ENCODE data around the gene BABAM1. TPM values are rescaled to one million over a fixed set of nuclear protein-coding genes. Genes with fewer than 3 reads are reported as not detected.

The BABAM1 gene
- total RNA-seq, 1 experiment from 2014 or later = 79.5 TPM

- Histone ChIP-seq H3K27me3 (ENCODE audit: control insufficient read depth, insufficient read depth, low read length) (no peaks in the 10 kb centered on the region), H3K36me3 (ENCODE audit: control insufficient read depth, insufficient read depth, low read length) (no peaks in the 10 kb centered on the region), H3K27ac (ENCODE audit: low read length) (no peak overlapping the region), H3K4me1 (ENCODE audit: control insufficient read depth, insufficient read depth, low read length) (no peaks in the 10 kb centered on the region), H3K4me3 (ENCODE audit: low read depth in 2 of 2, low read length in 2 of 2) (peak overlapping the region; percentile 29 to 44), H3K9me3 (ENCODE audit: control insufficient read depth, insufficient read depth, low read depth, low read length) (no peaks in the 10 kb centered on the region)
- ChIA-PET CTCF (interaction anchor here (1.2 to 1.3 kb wide), 2 partner anchors 16 to 27 kb away, joined by 4 read pairs; partner anchors contain the start of gene DDA1), POLR2A (no interaction called here)
- TF ChIP-seq CTCF (IDR thresholded peaks at IDR 0.05) (peak; percentile 91), SIN3A (IDR thresholded peaks at IDR 0.05; ENCODE audit: borderline replicate concordance, insufficient read depth, low read depth, low read length) (no peak)
- peak; percentile 97 for ATAC-seq
- in situ Hi-C loops (cut with HindIII; ENCODE audit: low pct_unique_long_range_greater_than_20kb, low sequenced_read_pairs) (no loop called here), intact Hi-C loops (cut with micrococcal nuclease; ENCODE audit: unreplicated experiment) (loop anchor here (10.0 kb wide), 1 partner anchor 58 kb away; the partner anchor contains the start of gene OCEL1)
- DNase-seq (ENCODE audit: low read depth, low spot score) = no peak
- no TSS peak for BruUV-seq (replicated peaks)
These were observed 15.4 kb downstream of the BABAM1 start for GRCh38 chr19:17282488-17283125.

GRCh38 chr19:17283504-17283996, 16.3 kb downstream of the BABAM1 start:
- H3K9me3 ChIP-seq (ENCODE audit: control insufficient read depth, insufficient read depth, low read depth, low read length) = no peaks in the 10 kb centered on the region
- TF ChIP-seq REST (IDR thresholded peaks at IDR 0.05; ENCODE audit: insufficient read depth in 1 of 2, low read depth in 2 of 2, low read length in 1 of 2) = no peak
- TF ChIP-seq SIN3A (IDR thresholded peaks at IDR 0.05; ENCODE audit: borderline replicate concordance, insufficient read depth, low read depth, low read length) = no peak
- TF ChIP-seq CTCF (IDR thresholded peaks at IDR 0.05) = no peak
- no peak for TF ChIP-seq POLR2AphosphoS5 (IDR thresholded peaks at IDR 0.05; ENCODE audit: low read depth, low read length)
- no peak for TF ChIP-seq TCF7L2 (IDR thresholded peaks at IDR 0.05; ENCODE audit: low read depth, low read length)
- no peak overlapping the region for H3K4me3 ChIP-seq (ENCODE audit: low read depth in 2 of 2, low read length in 2 of 2)
- ATAC-seq = no peak
- ChIA-PET POLR2A (no interaction called here), CTCF (interaction anchor here (1.2 to 1.3 kb wide), 2 partner anchors 17 to 24 kb away, joined by 3 to 4 read pairs; no protein-coding TSS in a partner anchor)
- DNase-seq (ENCODE audit: low read depth, low spot score) = no peak
- BruUV-seq (replicated peaks) = no TSS peak
- in situ Hi-C loops (cut with HindIII; ENCODE audit: low pct_unique_long_range_greater_than_20kb, low sequenced_read_pairs) = no loop called here
- intact Hi-C loops (cut with micrococcal nuclease; ENCODE audit: unreplicated experiment) = loop anchor here (10.0 kb wide), 1 partner anchor 59 kb away; the partner anchor contains the start of gene OCEL1
- H3K4me1 ChIP-seq (ENCODE audit: control insufficient read depth, insufficient read depth, low read length) = no peaks in the 10 kb centered on the region
- H3K27ac ChIP-seq (ENCODE audit: low read length) = no peak overlapping the region
- H3K27me3 ChIP-seq (ENCODE audit: control insufficient read depth, insufficient read depth, low read length) = no peaks in the 10 kb centered on the region
- H3K36me3 ChIP-seq (ENCODE audit: control insufficient read depth, insufficient read depth, low read length) = no peaks in the 10 kb centered on the region
